B cell (primary cell): ENCODE results near the gene GATA5. TPM values are rescaled to one million over a fixed set of nuclear protein-coding genes. Genes with fewer than 3 reads are reported as not detected.

Experiments
- ATAC-seq: fragments of 200-7000 bp; cut with Tn5 transposase; one replicate; pipeline ENCODE4 v1.10.0; 2021; ENCODE audit warnings: low read depth, mild to moderate bottlenecking, moderate number of reproducible peaks, moderate library complexity
- CTCF ChIA-PET: fragments of 350-600 bp; sonication (Branson Sonifier 250); formaldehyde crosslinking; loops from one replicate; lab custom pipeline; 2021; ENCODE audit warnings: antibody characterized with exemption, inconsistent platforms; lab: Charles Lee
- POLR2A ChIA-PET: fragments of 350-600 bp; sonication (Branson Sonifier 250); formaldehyde crosslinking; loops from one replicate; lab custom pipeline; 2021; ENCODE audit warnings: antibody characterized with exemption; lab: Charles Lee
- DNase-seq: peaks from one replicate; pipeline ENCODE4 v3.0.0; 2013
- H2AFZ ChIP-seq: 2 replicates; pipeline ENCODE4 v1.6.1; 2012; ENCODE audit warnings: mild to moderate bottlenecking, low read depth, low read length; ENCODE audit not compliant: insufficient read depth, poor library complexity, severe bottlenecking
- H3K27ac ChIP-seq, 2 donors: 1 replicate in 1 of 2; 2 replicates in 1 of 2; pipeline ENCODE4 v1.5.1; 2012 to 2013; ENCODE audit warnings: low read length in 2 of 2, mild to moderate bottlenecking in 2 of 2, moderate library complexity in 1 of 2
- H3K27me3 ChIP-seq, 4 experiments: fragments of 200-600 bp in 1 of 4; sonication (generic) in 1 of 4; replicated peaks in 1 of 4; 1 replicate in 2 of 4; 2 replicates in 2 of 4; pipeline versions ENCODE4 v1.6.1 to v1.7.0; 2013 to 2016; ENCODE audit warnings: low read length in 3 of 4, mild to moderate bottlenecking in 2 of 4, mixed read lengths in 1 of 4, moderate library complexity in 1 of 4; ENCODE audit not compliant: insufficient read depth in 4 of 4, control insufficient read depth in 3 of 4; ENCODE audit errors: control extremely low read depth in 1 of 4
- H3K36me3 ChIP-seq, 2 experiments: replicated peaks in 1 of 2; 1 replicate in 1 of 2; 2 replicates in 1 of 2; pipeline versions ENCODE4 v1.6.1 to v1.7.1; 2013; ENCODE audit warnings: low read length in 1 of 2; ENCODE audit not compliant: insufficient read depth in 2 of 2, control insufficient read depth in 1 of 2; ENCODE audit errors: control extremely low read depth in 1 of 2, extremely low read depth in 1 of 2
- H3K4me1 ChIP-seq, 2 donors: fragments of 200-600 bp in 1 of 2; sonication (generic) in 1 of 2; 1 replicate in 1 of 2; 2 replicates in 1 of 2; pipeline versions ENCODE4 v1.5.1 to v1.6.1; 2013 to 2017; ENCODE audit warnings: low read length in 2 of 2; ENCODE audit not compliant: control insufficient read depth in 2 of 2, insufficient read depth in 2 of 2
- H3K4me2 ChIP-seq: replicated peaks from 2 replicates; pipeline ENCODE3; 2012; ENCODE audit warnings: mild to moderate bottlenecking, low read depth, low read length; ENCODE audit not compliant: poor library complexity, severe bottlenecking
- H3K4me3 ChIP-seq, 5 experiments: fragments of 200-600 bp in 1 of 5; sonication (generic) in 1 of 5; 1 replicate in 3 of 5; 2 replicates in 2 of 5; pipeline versions ENCODE4 v1.5.1 to v1.7.0; 2011 to 2016; ENCODE audit warnings: low read length in 4 of 5, mild to moderate bottlenecking in 4 of 5, low read depth in 2 of 5, control low read depth in 1 of 5, moderate library complexity in 1 of 5; ENCODE audit not compliant: insufficient read depth in 1 of 5; ENCODE audit errors: control extremely low read depth in 1 of 5, extremely low read depth in 1 of 5
- H3K79me2 ChIP-seq: fragments of 200-600 bp; sonication (generic); one replicate; pipeline ENCODE4 v1.6.0; 2016; ENCODE audit warnings: low read length; ENCODE audit not compliant: control insufficient read depth, insufficient read depth
- H3K9ac ChIP-seq: fragments of 200-600 bp; sonication (generic); 2 replicates; pipeline ENCODE4 v1.6.1; 2017; ENCODE audit warnings: mild to moderate bottlenecking, low read length, moderate library complexity
- H3K9me3 ChIP-seq, 3 donors: one replicate each; pipeline versions ENCODE4 v1.6.1 to v1.7.1; 2013; ENCODE audit warnings: low read length in 2 of 3; ENCODE audit not compliant: control insufficient read depth in 2 of 3, insufficient read depth in 1 of 3; ENCODE audit errors: control extremely low read depth in 1 of 3
- H4K20me1 ChIP-seq: 2 replicates; pipeline ENCODE4 v1.6.0; 2012; ENCODE audit warnings: mild to moderate bottlenecking, low read length; ENCODE audit not compliant: insufficient read depth, control insufficient read depth, poor library complexity, severe bottlenecking
- H3K27ac Mint-ChIP-seq: one replicate; pipeline ENCODE4 v1.8.0; 2021; ENCODE audit warnings: mixed read lengths
- H3K27me3 Mint-ChIP-seq: one replicate; pipeline ENCODE4 v1.8.0; 2021; ENCODE audit warnings: mixed read lengths
- H3K4me1 Mint-ChIP-seq: one replicate; pipeline ENCODE4 v1.8.0; 2021; ENCODE audit warnings: mixed read lengths
- H3K4me3 Mint-ChIP-seq: one replicate; pipeline ENCODE4 v1.8.0; 2021; ENCODE audit warnings: mixed read lengths
- H3K9me3 Mint-ChIP-seq: one replicate; pipeline ENCODE4 v1.8.0; 2022; ENCODE audit warnings: mixed read lengths; ENCODE audit not compliant: insufficient read depth
- CTCF ChIP-seq: fragments of 200-600 bp; IDR thresholded peaks from one replicate; pipeline ENCODE4 v1.8.0; 2022; ENCODE audit warnings: antibody characterized with exemption, mild to moderate bottlenecking
- EZH2 ChIP-seq: IDR thresholded peaks from 2 replicates; pipeline ENCODE4 v1.6.1; 2012; ENCODE audit warnings: borderline replicate concordance, low read depth, mild to moderate bottlenecking, moderate library complexity, low read length; ENCODE audit not compliant: insufficient read depth, poor library complexity, severe bottlenecking
- WGBS: methylation state at CpG from one replicate; pipeline ENCODE4 v1.1.5; 2013; ENCODE audit warnings: missing lambda C conversion rate; ENCODE audit not compliant: insufficient coverage; 5-methylcytosine and 5-hydroxymethylcytosine counted together
- intact Hi-C: fragments of 100-400 bp; cut with micrococcal nuclease; formaldehyde crosslinking; loops from one replicate; pipeline ENCODE4 v1.10.0; 2022
- polyA plus RNA-seq: library from polyadenylated mRNA; depleted of rRNA; stranded (reverse); fragments of >200 nt; gene quantifications from 2 replicates; pipeline ENCODE4 v1.2.3, GENCODE V29; 2012
- total RNA-seq, 2 donors: library from RNA; stranded (reverse); fragments of 120-200 nt in 1 of 2; gene quantifications; 1 replicate in 1 of 2; 2 replicates in 1 of 2; pipeline versions ENCODE4 v1.2.3 to v1.2.4, GENCODE V29; 2013 to 2022

GATA5 gene
- total and polyA plus RNA-seq, 2 donors (not counting 1 experiment from before 2014, with no cell fraction given): not detected

- no peak for ATAC-seq
- H3K9me3 ChIP-seq: peaks cover 0 to 2% (median 0%) of the 10 kb centered on the region in 3 donors
Observed at GRCh38 chr20:62462976-62463592, 12.7 kb downstream of the GATA5 start.

More at GRCh38 chr20:62462976-62463592, 12.7 kb downstream of the GATA5 start:
- Histone ChIP-seq H3K36me3 (no peaks in the 10 kb centered on the region), H3K4me1 (no peaks in the 10 kb centered on the region), H3K27me3 (peaks cover 0 to 4% (median 1%) of the 10 kb centered on the region in 4 experiments), H3K9ac (no peak overlapping the region), H3K27ac (no peak overlapping the region), H3K4me3 (no peak overlapping the region), H3K4me2 (no peak overlapping the region), H4K20me1 (no peaks in the 10 kb centered on the region), H2AFZ (no peak overlapping the region), H3K79me2 (no peaks in the 10 kb centered on the region)
- ChIA-PET POLR2A (no interaction called here), CTCF (no interaction called here)
- intact Hi-C loops: no loop called here
- no peak overlapping the region for H3K4me3 Mint-ChIP-seq
- no peak for DNase-seq
- WGBS: 76% methylated on average over 15 of the region's 15 CpGs
- no peaks in the 10 kb centered on the region for H3K27me3 Mint-ChIP-seq
- TF ChIP-seq EZH2 (no peak), CTCF (no peak)
- H3K4me1 Mint-ChIP-seq: no peaks in the 10 kb centered on the region
- H3K27ac Mint-ChIP-seq: no peak overlapping the region
- H3K9me3 Mint-ChIP-seq: no peaks in the 10 kb centered on the region
